Esophagus squamous epithelium (tissue), 4 donors: ENCODE results near the gene ARID1A.

Experiments
- POLR2A ChIP-seq, 4 donors: fragments of 450-650 bp; IDR thresholded peaks; one replicate each; pipeline ENCODE4 v1.6.1; 2017; ENCODE audit warnings: antibody characterized with exemption in 4 of 4, mild to moderate bottlenecking in 4 of 4, moderate library complexity in 3 of 4
- TF ChIP-seq, protein P1 (sequence below), 6 experiments: fragments of 450-650 bp in 4 of 6; fragments of 200-600 bp in 2 of 6; sonication (generic) in 2 of 6; IDR thresholded peaks; one replicate each; pipeline ENCODE4 v1.5.1; 2016 to 2019; ENCODE audit warnings: antibody characterized with exemption in 6 of 6, mild to moderate bottlenecking in 4 of 6, moderate library complexity in 4 of 6

DNA sequence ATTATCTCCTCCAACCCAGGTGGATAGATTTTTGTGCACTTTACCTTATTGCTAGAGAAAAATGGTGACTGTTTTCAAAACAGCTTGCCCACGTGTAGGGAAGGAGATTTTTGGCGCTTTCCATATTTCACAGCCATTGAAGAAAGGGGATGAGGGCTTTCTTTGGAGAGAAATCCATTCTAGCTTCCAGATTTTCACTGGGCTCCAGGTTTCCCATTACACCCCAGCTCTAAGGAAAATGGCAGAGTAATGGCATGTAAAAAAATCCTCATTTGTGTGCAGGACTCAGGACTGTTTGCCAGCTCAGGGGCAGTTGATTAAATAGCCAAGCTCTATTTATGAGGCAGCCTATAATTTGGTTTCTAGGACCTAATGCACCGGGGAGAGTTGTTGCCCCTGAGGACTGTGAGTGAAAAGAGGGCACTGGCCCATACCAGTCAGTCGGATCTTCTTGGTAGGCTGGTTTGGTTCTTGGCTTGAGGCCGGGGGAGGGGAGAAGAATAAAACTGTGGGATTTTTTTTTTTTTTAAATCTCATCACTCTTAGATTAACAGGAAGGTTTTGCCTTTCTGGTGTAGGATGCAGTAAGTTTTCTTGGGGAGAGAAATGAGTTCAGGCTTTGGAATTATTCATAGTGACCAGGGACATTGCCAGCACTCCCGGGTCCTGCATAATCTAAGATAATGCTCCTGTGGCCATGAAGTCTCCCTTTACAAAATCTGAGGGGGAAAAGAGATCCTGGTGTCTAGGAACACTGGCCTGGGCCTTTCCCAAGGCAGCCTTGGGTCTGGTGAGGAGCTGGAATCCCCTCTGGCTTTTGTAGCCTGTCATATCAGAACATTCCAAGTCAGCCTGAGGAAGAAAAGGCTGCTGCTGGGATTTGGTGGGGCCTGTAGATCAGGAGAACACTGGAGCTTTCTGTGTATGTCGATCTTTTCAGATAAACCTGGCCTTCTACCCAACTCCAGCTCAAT is 1.9 kb upstream of the ARID1A start:
- no peak for TF ChIP-seq POLR2A (IDR thresholded peaks at IDR 0.05)
- TF ChIP-seq, protein P1, sequence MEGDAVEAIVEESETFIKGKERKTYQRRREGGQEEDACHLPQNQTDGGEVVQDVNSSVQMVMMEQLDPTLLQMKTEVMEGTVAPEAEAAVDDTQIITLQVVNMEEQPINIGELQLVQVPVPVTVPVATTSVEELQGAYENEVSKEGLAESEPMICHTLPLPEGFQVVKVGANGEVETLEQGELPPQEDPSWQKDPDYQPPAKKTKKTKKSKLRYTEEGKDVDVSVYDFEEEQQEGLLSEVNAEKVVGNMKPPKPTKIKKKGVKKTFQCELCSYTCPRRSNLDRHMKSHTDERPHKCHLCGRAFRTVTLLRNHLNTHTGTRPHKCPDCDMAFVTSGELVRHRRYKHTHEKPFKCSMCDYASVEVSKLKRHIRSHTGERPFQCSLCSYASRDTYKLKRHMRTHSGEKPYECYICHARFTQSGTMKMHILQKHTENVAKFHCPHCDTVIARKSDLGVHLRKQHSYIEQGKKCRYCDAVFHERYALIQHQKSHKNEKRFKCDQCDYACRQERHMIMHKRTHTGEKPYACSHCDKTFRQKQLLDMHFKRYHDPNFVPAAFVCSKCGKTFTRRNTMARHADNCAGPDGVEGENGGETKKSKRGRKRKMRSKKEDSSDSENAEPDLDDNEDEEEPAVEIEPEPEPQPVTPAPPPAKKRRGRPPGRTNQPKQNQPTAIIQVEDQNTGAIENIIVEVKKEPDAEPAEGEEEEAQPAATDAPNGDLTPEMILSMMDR (IDR thresholded peaks at IDR 0.05) = no peak
